ENCODE data around the gene DGKE.
A peak's percentile ranks its signal among the peaks of the same experiment; 100 is the strongest.

DGKE gene

GRCh38 chr17:56819431-56820145, 14.4 kb upstream of the DGKE start:
- peak; percentile 76 for TF ChIP-seq CTCF (conservative IDR thresholded peaks at IDR 0.05; ENCODE audit: low read length)
- no peak for TF ChIP-seq EZH2phosphoT487 (IDR thresholded peaks at IDR 0.05; ENCODE audit: borderline replicate concordance)
- Histone ChIP-seq H3K9ac (ENCODE audit: low read depth, low read length, poor library complexity, severe bottlenecking) (no peak overlapping the region), H3K4me2 (ENCODE audit: low read depth, low read length, poor library complexity, severe bottlenecking) (no peak overlapping the region), H3K79me2 (ENCODE audit: insufficient read depth, low read length) (no peaks in the 10 kb centered on the region), H3K4me1 (ENCODE audit: insufficient read depth, low read length, poor library complexity, severe bottlenecking) (peaks cover 10% of the 10 kb centered on the region), H2AFZ (ENCODE audit: low read length) (0 out of 2 replicates have a peak overlapping the region, but pooled peaks have one; percentile 16), H4K20me1 (ENCODE audit: insufficient read depth, low read length, poor library complexity, severe bottlenecking) (no peaks in the 10 kb centered on the region), H3K4me3 (ENCODE audit: low read length, poor library complexity, severe bottlenecking) (no peak overlapping the region), H3K9me2 (replicated peaks; ENCODE audit: low read depth, low read length) (no peaks in the 10 kb centered on the region), H3K27me3 (ENCODE audit: insufficient read depth, low read length, poor library complexity, severe bottlenecking) (no peaks in the 10 kb centered on the region), H3K36me3 (ENCODE audit: insufficient read depth, low read length) (no peaks in the 10 kb centered on the region), H3K9me3 (ENCODE audit: insufficient read depth, low read depth, low read length) (no peaks in the 10 kb centered on the region), H3F3A (ENCODE audit: low read depth) (no peaks in the 10 kb centered on the region)

- Histone ChIP-seq H3K9me3 (ENCODE audit: insufficient read depth, low read depth, low read length) (no peaks in the 10 kb centered on the region), H4K20me1 (ENCODE audit: insufficient read depth, low read length, poor library complexity, severe bottlenecking) (no peaks in the 10 kb centered on the region), H3K9ac (ENCODE audit: low read depth, low read length, poor library complexity, severe bottlenecking) (no peak overlapping the region), H3K36me3 (ENCODE audit: insufficient read depth, low read length) (no peaks in the 10 kb centered on the region), H3K79me2 (ENCODE audit: insufficient read depth, low read length) (no peaks in the 10 kb centered on the region), H3K4me3 (ENCODE audit: low read length, poor library complexity, severe bottlenecking) (no peak overlapping the region), H3K9me2 (replicated peaks; ENCODE audit: low read depth, low read length) (no peaks in the 10 kb centered on the region), H2AFZ (ENCODE audit: low read length) (no peak overlapping the region), H3K27me3 (ENCODE audit: insufficient read depth, low read length, poor library complexity, severe bottlenecking) (no peaks in the 10 kb centered on the region), H3F3A (ENCODE audit: low read depth) (no peaks in the 10 kb centered on the region), H3K4me2 (ENCODE audit: low read depth, low read length, poor library complexity, severe bottlenecking) (no peak overlapping the region), H3K4me1 (ENCODE audit: insufficient read depth, low read length, poor library complexity, severe bottlenecking) (peaks cover 10% of the 10 kb centered on the region)
- TF ChIP-seq EZH2phosphoT487 (IDR thresholded peaks at IDR 0.05; ENCODE audit: borderline replicate concordance) (no peak), CTCF (conservative IDR thresholded peaks at IDR 0.05; ENCODE audit: low read length) (no peak)
These were observed 13.7 kb upstream of the DGKE start for GRCh38 chr17:56820207-56820606.

- TF ChIP-seq EZH2phosphoT487 (IDR thresholded peaks at IDR 0.05; ENCODE audit: borderline replicate concordance), result no peak
- TF ChIP-seq CTCF (conservative IDR thresholded peaks at IDR 0.05; ENCODE audit: low read length), result no peak
- Histone ChIP-seq H3K9ac (ENCODE audit: low read depth, low read length, poor library complexity, severe bottlenecking) (no peak overlapping the region), H3K79me2 (ENCODE audit: insufficient read depth, low read length) (no peaks in the 10 kb centered on the region), H3K27me3 (ENCODE audit: insufficient read depth, low read length, poor library complexity, severe bottlenecking) (no peaks in the 10 kb centered on the region), H3K4me1 (ENCODE audit: insufficient read depth, low read length, poor library complexity, severe bottlenecking) (peaks cover 10% of the 10 kb centered on the region), H3K9me3 (ENCODE audit: insufficient read depth, low read depth, low read length) (no peaks in the 10 kb centered on the region), H2AFZ (ENCODE audit: low read length) (no peak overlapping the region), H3K9me2 (replicated peaks; ENCODE audit: low read depth, low read length) (no peaks in the 10 kb centered on the region), H3K36me3 (ENCODE audit: insufficient read depth, low read length) (no peaks in the 10 kb centered on the region), H4K20me1 (ENCODE audit: insufficient read depth, low read length, poor library complexity, severe bottlenecking) (no peaks in the 10 kb centered on the region), H3F3A (ENCODE audit: low read depth) (no peaks in the 10 kb centered on the region), H3K4me2 (ENCODE audit: low read depth, low read length, poor library complexity, severe bottlenecking) (no peak overlapping the region), H3K4me3 (ENCODE audit: low read length, poor library complexity, severe bottlenecking) (no peak overlapping the region)
These were observed 12.0 kb upstream of the DGKE start for GRCh38 chr17:56821847-56822534.

All from Loucy (cell line).